K562 (cell line): Measurements from ENCODE around the gene ARFGEF3. TPM values are rescaled to one million over a fixed set of nuclear protein-coding genes. Genes with fewer than 3 reads are reported as not detected.

ENCODE experiments used
- ATAC-seq: fragments of 200-7000 bp; cut with Tn5 transposase; 3 replicates; pipeline ENCODE4 v1.9.1; 2020; ENCODE audit warnings: moderate library complexity
- BruUV-seq: library from RNA; stranded (reverse); fragments of 400-500 nt; replicated peaks from 2 replicates; lab custom pipeline; 2021; lab: Mats Ljungman, UMichigan
- CTCF ChIA-PET: fragments of 300-600 bp; formaldehyde crosslinking; extraction: SDS; loops from one replicate; lab custom pipeline; 2021; ENCODE audit warnings: low intra/inter-chr PET ratio; lab: Yijun Ruan, JAX
- POLR2A ChIA-PET: fragments of 300-600, 350-650 bp; sonication (Branson Sonifier 250); formaldehyde crosslinking; extraction: SDS; loops from one replicate; lab custom pipeline; 2021; ENCODE audit warnings: antibody characterized with exemption, inconsistent platforms; lab: Yijun Ruan, JAX
- DNase-seq, 4 experiments: peaks; one replicate each; pipeline versions ENCODE4 v3.0.0 to v3.0.0-alpha.2; 2011 to 2018; ENCODE audit warnings: low spot score in 3 of 4, mixed read lengths in 3 of 4; ENCODE audit errors: extremely low read depth in 1 of 4
- FAIRE-seq: peaks from 2 replicates; lab custom pipeline; 2011; peaks lifted over from hg19 to GRCh38; lab: Jason Lieb, UNC
- H2AFZ ChIP-seq: 2 replicates; pipeline ENCODE4 v1.6.0; 2011; ENCODE audit warnings: low read depth, low read length, control low read depth, inconsistent platforms
- H3K27ac ChIP-seq: fragments of 200-600 bp; 3 replicates; pipeline ENCODE4 v1.8.0; 2011; ENCODE audit warnings: low read depth, mild to moderate bottlenecking, control low read depth, inconsistent platforms, low read length, moderate library complexity, mixed read lengths; ENCODE audit errors: extremely low read depth
- H3K27me3 ChIP-seq, 2 experiments: fragments of 300-600 bp in 1 of 2; 2 replicates in 1 of 2; 3 replicates in 1 of 2; pipeline versions ENCODE4 v1.6.0 to v1.8.0; 2011; ENCODE audit warnings: inconsistent platforms in 2 of 2, low read length in 2 of 2, mild to moderate bottlenecking in 1 of 2, mixed read lengths in 1 of 2, moderate library complexity in 1 of 2; ENCODE audit not compliant: control insufficient read depth in 2 of 2, insufficient read depth in 2 of 2
- H3K36me3 ChIP-seq: fragments of 300-600 bp; 3 replicates; pipeline ENCODE4 v1.8.0; 2011; ENCODE audit warnings: mild to moderate bottlenecking, low read length, inconsistent platforms; ENCODE audit not compliant: control insufficient read depth, insufficient read depth
- H3K4me1 ChIP-seq, 2 experiments: fragments of 200-600 bp in 1 of 2; replicated peaks in 1 of 2; 2 replicates in 1 of 2; 3 replicates in 1 of 2; pipeline versions ENCODE4 v1.5.1 to v1.8.0; 2011; ENCODE audit warnings: inconsistent platforms in 2 of 2, low read length in 2 of 2, mild to moderate bottlenecking in 1 of 2, mixed read lengths in 1 of 2, moderate library complexity in 1 of 2; ENCODE audit not compliant: control insufficient read depth in 2 of 2, insufficient read depth in 2 of 2
- H3K4me2 ChIP-seq: 2 replicates; pipeline ENCODE4 v1.6.1; 2011; ENCODE audit warnings: low read length, control low read depth, inconsistent platforms, mixed read lengths; ENCODE audit not compliant: insufficient read depth
- H3K4me3 ChIP-seq: fragments of 200-600 bp; sonication (generic), shearing (Covaris generic); 2 replicates; pipeline ENCODE4 v1.5.1; 2016; ENCODE audit warnings: control low read depth, inconsistent platforms
- H3K79me2 ChIP-seq: fragments of 200-600 bp; 3 replicates; pipeline ENCODE4 v1.8.0; 2011; ENCODE audit warnings: low read length, inconsistent platforms; ENCODE audit not compliant: control insufficient read depth, insufficient read depth
- H3K9ac ChIP-seq, 2 experiments: 2 replicates each; pipeline versions ENCODE4 v1.6.0 to v1.6.1; 2011; ENCODE audit warnings: low read depth in 2 of 2, low read length in 2 of 2, control low read depth in 1 of 2, inconsistent platforms in 1 of 2, mild to moderate bottlenecking in 1 of 2, mixed read lengths in 1 of 2; ENCODE audit not compliant: insufficient read depth in 1 of 2
- H3K9me1 ChIP-seq: one replicate; pipeline ENCODE4 v1.6.0; 2011; ENCODE audit warnings: inconsistent platforms, mild to moderate bottlenecking, low read length, moderate library complexity; ENCODE audit not compliant: control insufficient read depth, insufficient read depth
- H3K9me3 ChIP-seq: replicated peaks from 2 replicates; pipeline ENCODE4 v1.5.1; 2011; ENCODE audit warnings: low read depth, low read length, inconsistent platforms; ENCODE audit not compliant: control insufficient read depth, insufficient read depth
- H4K20me1 ChIP-seq: replicated peaks from 2 replicates; pipeline ENCODE4 v1.6.1; 2011; ENCODE audit warnings: low read length, inconsistent platforms, mixed read lengths; ENCODE audit not compliant: control insufficient read depth, insufficient read depth
- ARID2 ChIP-seq: fragments of 450-650 bp; IDR thresholded peaks from 2 replicates; pipeline ENCODE4 v1.6.1; 2017; ENCODE audit warnings: antibody characterized with exemption, mild to moderate bottlenecking
- ARID4B ChIP-seq: sonication (generic); formaldehyde crosslinking; IDR thresholded peaks from 2 replicates; pipeline ENCODE4 v1.8.0; 2022; ENCODE audit warnings: mild to moderate bottlenecking, missing genetic modification reagents
- ATF2 ChIP-seq: sonication (generic); formaldehyde crosslinking; IDR thresholded peaks from 2 replicates; pipeline ENCODE4 v1.8.1; 2022; ENCODE audit warnings: missing genetic modification reagents
- E2F5 ChIP-seq: sonication (generic); formaldehyde crosslinking; IDR thresholded peaks from 2 replicates; pipeline ENCODE4 v1.8.0; 2022; ENCODE audit warnings: mild to moderate bottlenecking, missing genetic modification reagents
- MED1 ChIP-seq: sonication (generic); formaldehyde crosslinking; IDR thresholded peaks from 2 replicates; pipeline ENCODE4 v1.8.1; 2023; ENCODE audit warnings: missing genetic modification reagents, borderline replicate concordance
- RFX1 ChIP-seq: fragments of 450-650 bp; IDR thresholded peaks from 2 replicates; pipeline ENCODE4 v1.6.1; 2016; ENCODE audit warnings: mild to moderate bottlenecking, moderate library complexity
- ZBTB12 ChIP-seq: fragments of 250-450 bp; sonication (Bioruptor Pico); IDR thresholded peaks from 2 replicates; pipeline ENCODE4 v1.4.0; 2020
- WGBS: fragments of 100-300 bp; shearing (Covaris generic); methylation state at CpG from one replicate; pipeline ENCODE4 v1.1.6; 2016; ENCODE audit warnings: low coverage, mixed read lengths; ENCODE audit not compliant: insufficient coverage; ENCODE audit errors: missing lambda C conversion rate; 5-methylcytosine and 5-hydroxymethylcytosine counted together
- in situ Hi-C: fragments of 300-500 bp; cut with MboI; formaldehyde crosslinking; loops from 4 replicates; pipeline ENCODE4 v1.15.0; 2018; ENCODE audit warnings: inconsistent platforms, mixed read lengths
- intact Hi-C: fragments of 100-400 bp; cut with micrococcal nuclease; formaldehyde crosslinking; loops from 2 replicates; pipeline ENCODE4 v1.14.2; 2022
- polyA plus RNA-seq, 8 experiments: library from polyadenylated mRNA; depleted of rRNA in 4 of 8; stranded (reverse) in 5 of 8; unstranded in 3 of 8; fragments of >200 nt; fragmentation: Nextera tagmentation in 2 of 8; fragmentation: Illumina TruSeq in 1 of 8; extraction: Ambion mirVana in 2 of 8; extraction: Trizol in 1 of 8; gene quantifications; 2 replicates each; pipeline versions ENCODE4 v1.2.1 to v1.2.3, GENCODE V29; 2011 to 2014; ENCODE audit warnings: inconsistent platforms in 1 of 8, missing spikeins in 1 of 8
- total RNA-seq, 7 experiments: library from RNA; depleted of rRNA in 6 of 7; stranded (reverse); fragments of >200 nt in 6 of 7; fragmentation: Illumina TruSeq in 2 of 7; extraction: Trizol in 2 of 7; gene quantifications; 2 replicates each; pipeline versions ENCODE4 v1.2.1 to v1.2.3, GENCODE V29; 2011 to 2021; ENCODE audit warnings: low replicate concordance in 1 of 7

The ARFGEF3 gene
- total and polyA plus RNA-seq, 9 of the 15 experiments (the other 6 are each of a cell fraction or from before 2014, with no cell fraction given): under 0.01 to 0.02 TPM; not detected in 7

GRCh38 chr6:138331984-138332383 is 170.2 kb downstream of the ARFGEF3 start (continued):
- TF ChIP-seq E2F5: no peak
- TF ChIP-seq MED1 (CRISPR knock-in tag): no peak
- TF ChIP-seq ARID2: no peak
- no peak for TF ChIP-seq RFX1

GRCh38 chr6:138334000-138334399 is 172.3 kb downstream of the ARFGEF3 start:
- TF ChIP-seq ATF2 (CRISPR knock-in tag): no peak
- no peak for TF ChIP-seq ZBTB12 (CRISPR knock-in tag)
- TF ChIP-seq ARID4B (CRISPR knock-in tag): no peak
- TF ChIP-seq, all 486 proteins: peak for 0
- no peak for FAIRE-seq
- no peak for DNase-seq
- no peak for ATAC-seq
- no peak overlapping the region for H2AFZ ChIP-seq
- H3K4me2 ChIP-seq: no peak overlapping the region; the same call in 1 of the 2 replicates
- no peaks in the 10 kb centered on the region for H3K9me3 ChIP-seq
- H3K9me1 ChIP-seq: no peaks in the 10 kb centered on the region
- no peaks in the 10 kb centered on the region for H3K79me2 ChIP-seq
- H3K9ac ChIP-seq: no peak overlapping the region
- in situ Hi-C loops: no loop called here
- no peaks in the 10 kb centered on the region for H4K20me1 ChIP-seq
- peaks cover 24 to 26% of the 10 kb centered on the region in 2 experiments; a peak in 4 of 5 replicates for H3K27me3 ChIP-seq
- ChIA-PET POLR2A (interaction anchor here (1.3 kb wide), 1 partner anchor 9 kb away, joined by 3 read pairs; no protein-coding TSS in a partner anchor), CTCF (no interaction called here)
- no peak overlapping the region for H3K27ac ChIP-seq
- BruUV-seq: no TSS peak
- H3K4me3 ChIP-seq: no peak overlapping the region
- no peaks in the 10 kb centered on the region; a peak in 3 of 5 replicates for H3K4me1 ChIP-seq
- intact Hi-C loops: no loop called here
- H3K36me3 ChIP-seq: no peaks in the 10 kb centered on the region
- under 1% methylated on average over 14 of the region's 14 CpGs for WGBS
